HPDE6-E6E7 (cell line): Measurements from ENCODE around the gene ACVR1C.
"Not testable (repeated sequence)": the region's sequence is repeated elsewhere in the genome, so short reads cannot be mapped to it uniquely, and the experiment has no call there.

ENCODE experiments used
- DNase-seq: peaks from one replicate; pipeline ENCODE4 v3.0.0; 2011; ENCODE audit warnings: missing footprints; ENCODE audit errors: extremely low spot score

The ACVR1C gene

DNA sequence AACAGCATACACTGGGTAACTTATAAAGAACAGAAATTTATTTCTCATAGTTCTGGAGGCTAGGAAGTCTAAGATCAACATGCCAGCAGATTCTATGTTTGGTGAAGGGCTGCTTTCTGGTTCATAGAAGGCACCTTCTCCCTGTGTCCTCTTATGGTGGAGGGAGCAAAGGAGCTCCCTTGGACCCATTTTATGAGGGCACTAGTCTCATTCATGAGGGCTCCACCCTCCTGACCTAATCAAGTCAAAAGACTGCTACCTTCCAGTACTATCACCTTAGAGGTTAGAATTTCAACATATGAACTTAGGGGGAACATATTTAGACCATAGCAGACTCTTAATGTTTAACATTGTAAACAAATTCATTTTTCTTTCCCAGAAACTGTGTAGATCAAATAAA, 54.5 kb downstream of the ACVR1C start:
- no peak for DNase-seq

DNA sequence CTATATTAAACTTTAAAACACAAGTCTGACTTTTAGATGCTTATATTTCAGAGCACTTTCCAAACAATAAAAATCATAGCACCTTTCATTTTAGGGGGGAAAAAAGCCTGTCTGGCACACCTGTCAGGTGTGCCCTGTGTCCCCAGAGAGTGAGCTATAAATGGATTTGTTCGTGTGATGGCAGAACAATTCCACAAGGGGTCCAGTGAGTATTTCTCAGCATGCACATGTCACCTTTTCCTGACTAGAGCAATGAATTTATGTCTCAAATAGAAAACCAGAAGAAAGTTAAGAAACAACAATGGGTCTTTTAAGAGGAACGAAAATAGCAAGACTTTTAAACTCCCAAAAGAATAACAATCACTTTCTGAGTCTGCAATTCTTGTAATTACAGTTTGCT, 55.9 kb downstream of the ACVR1C start:
- peak; percentile 25 for DNase-seq

DNA sequence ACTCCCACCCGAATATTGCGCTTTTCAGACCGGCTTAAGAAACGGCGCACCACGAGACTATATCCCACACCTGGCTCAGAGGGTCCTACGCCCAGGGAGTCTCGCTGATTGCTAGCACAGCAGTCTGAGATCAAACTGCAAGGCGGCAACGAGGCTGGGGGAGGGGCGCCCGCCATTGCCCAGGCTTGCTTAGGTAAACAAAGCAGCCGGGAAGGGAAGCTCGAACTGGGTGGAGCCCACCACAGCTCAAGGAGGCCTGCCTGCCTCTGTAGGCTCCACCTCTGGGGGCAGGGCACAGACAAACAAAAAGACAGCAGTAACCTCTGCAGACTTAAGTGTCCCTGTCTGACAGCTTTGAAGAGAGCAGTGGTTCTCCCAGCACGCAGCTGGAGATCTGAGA, 62.0 kb downstream of the ACVR1C start:
- DNase-seq: not testable (repeated sequence)

DNA sequence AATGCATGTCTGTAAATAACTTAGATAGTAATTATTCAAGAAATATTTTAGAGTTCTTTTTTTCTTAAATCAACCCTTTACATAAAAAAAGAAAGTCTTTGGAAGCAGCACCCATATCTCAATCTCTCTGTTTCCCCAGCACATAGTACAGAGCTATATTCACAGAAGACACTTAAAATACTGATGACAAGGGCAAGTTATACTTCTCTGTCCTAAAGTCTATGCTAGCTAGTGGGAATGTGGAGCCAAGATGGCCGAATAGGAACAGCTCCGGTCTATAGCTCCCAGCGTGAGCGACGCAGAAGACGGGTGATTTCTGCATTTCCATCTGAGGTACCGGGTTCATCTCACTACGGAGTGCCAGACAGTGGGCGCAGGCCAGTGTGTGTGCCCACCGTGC, 62.6 kb downstream of the ACVR1C start:
- DNase-seq: not testable (repeated sequence)

DNA sequence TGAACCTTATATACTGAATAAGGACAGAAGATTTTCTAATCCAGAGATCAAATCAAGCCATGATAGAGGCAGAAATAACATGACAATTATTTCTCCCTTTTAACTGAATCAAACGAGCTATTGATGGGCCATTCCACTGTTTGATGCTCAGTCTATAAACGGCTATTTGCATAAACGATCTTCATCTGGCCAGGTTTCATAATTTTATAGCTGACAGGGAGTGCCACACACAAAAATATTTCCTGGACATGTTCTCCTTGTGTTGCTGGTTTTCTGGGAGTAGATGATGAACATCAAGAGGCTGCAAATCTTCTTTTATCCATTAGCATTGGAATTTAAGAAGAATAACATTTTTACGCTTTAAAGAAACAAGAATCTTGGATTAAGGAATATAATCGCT, 63.1 kb downstream of the ACVR1C start:
- DNase-seq: no peak

DNA sequence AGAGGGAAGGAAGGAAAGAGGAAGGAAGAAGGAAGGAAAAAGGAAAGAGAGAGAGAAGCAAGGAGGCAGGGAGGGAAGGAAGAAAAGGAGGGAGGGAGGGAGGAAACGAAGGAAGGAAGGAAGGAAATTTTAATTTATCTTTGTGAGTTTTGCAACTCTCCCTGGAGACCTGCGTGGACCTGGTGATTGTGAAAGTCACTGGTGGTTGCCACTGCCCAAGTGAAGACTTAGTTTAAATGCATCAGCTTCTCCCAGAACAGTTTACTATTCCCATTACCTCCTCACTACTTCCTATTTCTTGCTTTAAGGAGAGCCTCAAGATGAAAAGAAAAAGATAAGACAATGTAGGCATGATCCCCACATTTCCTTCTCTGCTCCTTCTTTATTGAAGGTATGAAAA, 68.8 kb downstream of the ACVR1C start:
- no peak for DNase-seq

DNA sequence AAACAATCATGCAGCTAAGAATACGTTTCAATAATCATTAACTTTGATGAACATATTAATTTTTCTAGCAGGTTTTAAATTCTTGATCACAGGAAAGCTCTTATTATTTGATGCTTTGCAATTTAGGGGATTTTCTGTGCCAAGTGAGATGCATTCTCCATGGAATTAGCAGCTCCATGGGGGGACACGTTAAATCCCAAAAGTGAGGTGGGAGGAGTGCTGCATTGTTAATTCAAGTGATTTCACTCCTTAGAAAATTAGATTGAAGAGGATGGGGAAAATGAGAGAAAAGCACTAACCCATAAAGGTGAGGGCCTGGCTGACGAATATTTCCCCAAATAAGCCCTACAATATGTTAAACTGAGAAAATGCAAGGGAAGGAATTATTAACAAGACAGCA, 69.2 kb downstream of the ACVR1C start:
- no peak for DNase-seq

DNA sequence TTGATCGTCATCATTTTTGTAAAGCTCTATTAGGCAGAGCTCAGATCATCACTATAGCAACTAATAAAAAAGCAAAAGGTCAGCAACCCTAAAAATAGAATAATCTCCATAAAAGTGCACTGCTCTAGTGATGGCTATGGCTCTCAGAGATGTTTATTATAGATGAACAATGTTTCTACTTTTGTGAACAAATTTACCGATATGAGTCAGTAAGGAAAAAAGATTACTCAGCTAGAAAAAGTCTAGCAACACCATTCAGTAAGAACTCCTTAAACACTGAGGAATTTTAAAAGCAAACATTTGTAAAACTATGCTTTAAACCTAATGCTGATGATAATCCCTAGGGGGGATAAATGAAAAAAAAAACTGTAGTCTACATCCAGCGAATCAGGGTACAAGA, 69.6 kb downstream of the ACVR1C start:
- no peak for DNase-seq

DNA sequence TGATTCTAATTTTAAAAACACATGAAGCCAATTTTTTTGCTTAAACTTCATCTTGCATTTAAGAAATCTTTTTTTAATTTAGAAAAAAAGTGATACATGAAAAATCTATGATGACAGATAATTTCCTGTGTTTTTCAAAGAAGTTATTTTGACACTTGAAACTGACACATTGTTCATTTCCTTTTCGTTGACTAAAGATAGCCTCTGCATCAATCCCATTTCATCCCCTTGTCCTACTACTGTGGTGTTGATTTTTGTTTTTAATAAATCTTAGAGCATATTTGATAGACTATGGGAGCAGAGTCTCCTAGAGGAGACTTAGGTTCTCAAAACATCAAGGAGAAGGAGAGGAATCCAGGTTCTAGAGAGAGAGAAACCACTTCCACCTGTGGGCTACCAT, 70.9 kb downstream of the ACVR1C start:
- no peak for DNase-seq

DNA sequence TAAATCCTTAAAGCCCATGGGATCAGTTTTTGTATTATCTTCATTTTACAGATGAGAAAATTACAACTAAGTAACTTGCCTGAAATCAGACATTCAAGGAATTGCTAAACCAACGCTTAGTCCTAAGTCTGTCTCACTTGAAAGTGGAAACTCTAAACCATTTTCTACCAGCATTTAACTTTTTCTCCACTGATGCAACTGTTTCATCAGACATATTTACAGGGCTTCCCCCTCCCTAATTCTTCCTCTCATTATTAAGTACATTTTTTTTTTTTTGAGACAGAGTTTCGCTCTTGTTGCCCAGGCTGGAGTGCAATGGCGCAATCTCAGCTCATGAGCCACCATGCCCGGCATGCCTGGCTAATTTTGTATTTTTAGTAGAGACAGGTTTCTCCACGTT, 88.6 kb downstream of the ACVR1C start:
- no peak for DNase-seq

DNA sequence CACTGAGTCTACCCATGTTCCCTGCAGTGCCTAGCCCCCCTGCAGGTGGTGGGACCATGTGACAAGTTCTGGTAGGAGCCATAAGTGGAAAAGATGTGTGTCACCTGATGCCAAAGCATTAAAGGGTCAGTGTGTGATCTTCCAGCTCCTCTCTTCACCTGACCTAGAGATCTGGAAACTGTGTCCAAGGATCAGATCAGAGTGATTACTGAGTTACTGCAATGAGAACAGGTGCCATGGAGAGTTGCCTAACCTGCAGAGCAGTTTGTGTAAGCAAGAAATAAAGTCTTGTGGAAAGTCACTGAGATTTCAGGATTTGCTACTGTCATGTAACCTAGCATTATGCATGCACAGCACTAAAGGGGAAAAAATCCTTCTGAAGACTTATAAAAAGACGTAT, 90.6 kb downstream of the ACVR1C start:
- DNase-seq: no peak

DNA sequence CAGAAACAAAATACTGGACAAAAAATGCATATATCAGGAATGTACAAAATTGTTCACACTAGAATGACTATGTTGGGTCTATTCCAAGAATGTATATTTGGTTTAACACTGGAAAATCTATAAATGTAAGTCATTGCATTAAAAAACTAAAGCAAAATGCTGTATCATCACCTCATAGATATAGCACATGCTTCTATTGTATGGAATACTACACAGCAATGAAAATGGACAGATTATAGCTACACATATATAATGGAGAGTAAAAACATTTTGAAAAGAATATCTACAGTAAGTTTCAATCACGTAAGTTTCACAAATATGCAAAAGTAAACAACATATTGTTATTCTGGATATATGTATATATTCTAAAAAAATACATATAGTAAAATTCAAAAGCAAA, 91.8 kb downstream of the ACVR1C start:
- DNase-seq: no peak

DNA sequence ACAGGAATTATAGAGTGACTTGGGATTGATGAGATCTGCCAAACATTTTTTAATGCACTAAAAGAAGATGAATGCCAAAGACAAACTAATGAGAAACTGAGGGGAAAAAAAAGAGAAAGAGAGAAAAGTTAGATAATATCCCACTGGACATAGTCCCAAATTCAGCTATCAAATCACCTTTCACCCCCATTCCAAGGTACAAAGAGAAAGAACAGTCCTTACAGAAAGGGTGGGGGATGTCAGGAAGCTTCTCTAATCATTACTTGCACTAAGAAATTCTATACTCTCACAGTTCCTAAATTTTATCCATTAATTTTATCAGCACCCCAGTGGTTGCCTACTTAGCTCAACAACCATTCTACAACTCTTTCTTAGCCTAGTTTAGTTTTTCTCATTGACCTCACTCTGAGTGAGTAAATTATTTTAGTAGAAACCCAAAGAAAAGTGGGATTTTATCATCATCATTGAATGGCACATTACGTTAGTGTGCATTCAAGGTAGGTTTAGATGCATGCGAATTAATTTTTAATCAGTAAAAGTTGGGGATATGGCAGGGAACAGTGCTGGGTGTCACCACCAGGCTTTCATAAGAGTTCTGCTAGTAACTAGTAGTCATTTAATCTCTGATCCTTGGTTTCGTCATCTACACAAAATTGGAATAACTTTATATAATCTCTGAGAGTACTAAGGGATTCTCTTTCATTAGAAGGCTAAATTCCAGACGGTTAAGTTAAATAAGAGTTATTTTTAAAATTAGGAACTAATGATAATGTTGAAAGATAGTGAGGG, 99.5 kb downstream of the ACVR1C start:
- DNase-seq: no peak

DNA sequence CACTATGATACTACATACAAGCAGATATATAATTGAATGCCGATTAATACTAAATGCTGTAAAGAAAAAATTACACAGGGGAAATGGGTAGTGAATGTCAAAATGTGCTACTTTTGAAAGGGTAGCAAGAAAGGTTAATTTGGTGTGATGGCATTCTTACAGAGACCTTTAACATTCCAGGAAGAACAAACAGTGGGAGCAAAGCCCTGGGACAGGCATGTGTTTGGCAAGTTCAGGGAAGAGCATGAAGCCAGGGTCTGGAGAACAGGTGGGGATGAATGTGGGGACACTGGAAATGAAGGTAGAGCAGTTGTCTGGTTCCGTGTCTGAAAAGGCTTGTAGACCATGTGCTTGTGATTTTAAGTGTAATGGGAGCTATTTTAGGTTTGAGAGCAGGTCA, 102.6 kb downstream of the ACVR1C start:
- no peak for DNase-seq

DNA sequence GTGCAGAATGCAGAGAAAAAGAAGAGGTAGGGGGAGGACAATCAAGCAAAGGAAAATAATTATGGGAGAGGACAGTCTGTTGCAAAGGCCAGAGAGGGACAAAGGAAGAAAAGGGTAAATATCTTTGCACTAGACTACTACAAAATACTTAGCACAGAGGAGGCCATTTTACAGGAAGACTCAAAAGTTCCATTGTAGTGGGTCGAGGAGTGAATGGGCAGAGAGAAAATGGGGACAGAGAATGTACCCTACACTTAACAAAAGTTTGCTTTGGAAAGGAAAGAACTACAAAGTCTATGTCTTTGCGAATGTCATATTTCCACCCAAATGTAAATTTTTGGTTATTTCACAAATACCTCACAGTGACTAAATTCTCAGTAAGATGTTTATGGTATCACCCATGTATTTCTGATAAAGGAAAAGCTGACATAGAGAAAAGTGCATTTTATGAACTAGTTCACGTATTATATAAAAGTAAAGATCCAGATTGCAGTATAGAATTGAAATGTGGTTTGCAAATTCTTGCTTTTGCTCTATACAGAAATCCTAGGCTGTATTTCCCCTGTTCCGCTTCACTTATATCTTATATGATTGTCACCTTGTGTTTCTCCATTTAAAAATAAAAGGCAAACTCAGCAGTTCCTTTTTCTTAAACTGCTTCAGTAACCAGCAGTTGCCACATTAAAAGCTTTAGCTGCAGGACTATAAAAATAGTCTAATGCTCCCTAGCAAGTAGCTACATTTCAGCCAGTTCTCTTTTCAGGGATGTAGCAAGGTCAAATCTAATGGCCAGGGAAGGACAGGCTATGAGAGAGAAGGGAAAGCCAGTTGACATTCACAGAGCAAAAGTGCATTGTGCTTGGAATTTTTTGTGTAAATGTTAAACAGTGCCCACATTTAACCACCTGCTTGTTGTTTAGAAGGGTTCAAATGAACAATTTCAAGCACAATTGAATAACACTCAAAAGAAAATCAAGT, 105.1 kb downstream of the ACVR1C start:
- no peak for DNase-seq

DNA sequence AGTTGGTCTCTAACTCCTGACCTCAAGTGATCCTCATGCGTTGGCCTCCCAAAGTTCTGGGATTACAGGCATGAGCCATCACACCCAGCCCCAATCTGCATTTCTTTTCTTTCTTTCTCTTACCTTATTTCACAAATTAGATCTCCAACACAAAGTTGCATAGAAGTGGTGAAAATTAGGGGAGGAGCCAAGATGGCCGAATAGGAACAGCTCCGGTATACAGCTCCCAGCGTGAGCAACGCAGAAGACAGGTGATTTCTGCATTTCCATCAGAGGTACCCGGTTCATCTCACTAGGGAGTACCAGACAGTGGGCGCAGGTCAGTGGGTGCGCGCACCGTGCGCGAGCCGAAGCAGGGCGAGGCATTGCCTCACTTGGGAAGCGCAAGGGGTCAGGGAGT, 113.7 kb downstream of the ACVR1C start:
- DNase-seq: not testable (repeated sequence)

DNA sequence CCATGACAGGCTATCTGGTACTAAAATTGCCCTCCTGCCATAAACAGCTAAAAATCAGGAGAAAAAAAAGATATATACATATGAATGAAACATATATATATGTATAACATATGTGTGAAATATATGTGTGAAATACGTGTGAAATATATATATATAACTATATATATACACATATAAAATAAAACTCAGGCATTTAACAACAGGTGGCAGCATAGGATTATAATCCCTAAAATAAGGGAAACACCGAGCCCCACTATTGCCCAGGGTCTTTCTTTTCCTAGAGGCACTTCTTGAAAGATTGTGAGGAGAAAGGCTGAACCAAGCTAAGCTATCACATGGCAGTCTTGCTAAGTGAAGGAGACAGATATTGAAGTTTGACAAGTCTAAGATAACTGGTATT, 118.9 kb downstream of the ACVR1C start:
- no peak for DNase-seq

DNA sequence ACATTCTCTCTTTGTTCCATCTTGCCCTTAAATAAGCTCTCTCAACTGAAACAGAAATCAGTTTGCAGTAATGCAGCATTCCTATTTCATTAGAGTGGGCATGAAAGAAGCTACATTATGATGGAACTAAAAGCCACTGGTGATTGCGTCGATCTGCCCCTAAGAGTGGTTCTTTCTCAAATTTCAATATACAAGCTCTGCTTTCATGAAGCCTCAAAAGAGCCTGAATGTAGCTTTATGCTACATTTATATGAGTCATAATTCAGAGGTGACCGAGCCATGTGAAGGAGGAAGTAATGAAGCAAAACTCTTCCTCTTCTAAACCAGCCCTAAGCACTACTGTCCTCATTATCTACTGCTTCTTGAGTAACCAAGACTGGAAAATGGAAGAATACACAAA, 120.0 kb downstream of the ACVR1C start:
- DNase-seq: no peak

DNA sequence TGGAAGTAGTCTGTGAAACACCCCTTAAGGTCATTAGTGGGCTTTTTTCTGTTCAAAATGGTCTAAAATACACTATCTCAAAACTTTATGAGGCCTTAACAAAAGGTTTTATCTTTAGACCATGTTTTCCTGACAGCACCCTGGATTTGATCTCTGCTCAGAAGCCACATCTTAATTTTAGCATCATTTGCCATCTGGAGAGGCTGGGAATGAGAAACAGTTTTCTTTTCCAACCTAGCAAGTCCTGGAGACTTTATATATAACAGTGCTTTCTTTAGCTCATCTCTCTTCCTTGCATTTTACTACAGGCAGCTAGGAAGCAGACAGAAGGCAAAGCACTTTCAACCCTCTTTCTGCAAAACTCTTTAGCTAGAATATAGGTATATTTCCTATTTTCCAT, 122.1 kb downstream of the ACVR1C start:
- DNase-seq: no peak

DNA sequence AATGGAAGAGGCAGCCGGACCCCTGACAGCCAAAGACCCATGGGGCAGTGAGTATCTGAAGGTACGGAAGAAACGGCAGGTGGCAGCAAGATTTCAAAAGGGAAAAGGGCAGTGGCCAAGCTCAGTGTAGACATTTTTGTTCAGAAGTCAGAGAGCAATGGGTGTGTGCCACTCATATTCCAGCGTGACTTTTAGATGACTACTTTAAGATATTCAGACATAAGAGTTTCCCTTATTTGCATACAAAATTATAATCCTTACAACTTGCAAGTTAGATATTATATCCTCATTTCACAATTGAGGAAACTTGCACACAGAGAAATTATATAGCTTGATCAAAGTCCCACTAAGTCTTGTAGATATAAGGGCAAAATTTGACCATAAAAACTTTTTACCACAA, 124.0 kb downstream of the ACVR1C start:
- DNase-seq: no peak

DNA sequence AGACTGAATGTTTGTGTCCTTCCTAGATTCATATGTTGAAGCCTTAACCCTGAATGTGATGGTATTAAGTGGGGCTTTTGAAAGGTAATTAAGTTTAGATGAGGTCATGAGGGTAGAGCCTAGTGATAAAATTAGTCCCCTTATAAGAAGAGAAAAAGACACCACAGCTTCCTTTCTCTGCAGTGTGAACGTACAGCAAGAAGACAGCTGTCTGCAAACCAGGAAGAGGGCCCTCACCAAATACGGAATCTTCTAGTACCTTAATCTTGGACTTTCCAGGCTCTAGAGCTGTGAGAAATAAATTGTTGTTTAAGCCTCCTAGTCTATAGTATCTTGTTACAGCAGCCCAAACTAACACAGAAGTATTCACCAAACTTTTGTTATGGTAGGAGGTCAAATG, 127.6 kb downstream of the ACVR1C start:
- no peak for DNase-seq

DNA sequence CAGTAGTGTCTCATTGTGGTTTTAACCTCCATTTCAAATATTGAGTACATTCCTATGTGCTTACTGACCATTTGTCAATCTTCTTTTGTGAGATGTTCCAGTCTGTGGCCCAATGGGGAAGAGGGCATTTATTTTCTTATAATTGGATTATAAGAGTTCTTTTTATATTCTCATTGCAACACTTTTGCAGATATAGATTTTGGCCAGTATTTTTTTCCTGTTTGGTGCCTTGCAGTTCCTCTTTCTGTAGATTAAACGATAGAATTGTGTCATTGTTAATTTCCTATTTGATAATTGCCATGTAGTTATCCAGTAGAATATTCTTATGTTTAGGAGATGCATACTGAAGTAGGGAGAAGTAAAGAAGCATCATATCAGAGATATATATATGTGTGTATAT, 128.3 kb downstream of the ACVR1C start:
- DNase-seq: no peak

DNA sequence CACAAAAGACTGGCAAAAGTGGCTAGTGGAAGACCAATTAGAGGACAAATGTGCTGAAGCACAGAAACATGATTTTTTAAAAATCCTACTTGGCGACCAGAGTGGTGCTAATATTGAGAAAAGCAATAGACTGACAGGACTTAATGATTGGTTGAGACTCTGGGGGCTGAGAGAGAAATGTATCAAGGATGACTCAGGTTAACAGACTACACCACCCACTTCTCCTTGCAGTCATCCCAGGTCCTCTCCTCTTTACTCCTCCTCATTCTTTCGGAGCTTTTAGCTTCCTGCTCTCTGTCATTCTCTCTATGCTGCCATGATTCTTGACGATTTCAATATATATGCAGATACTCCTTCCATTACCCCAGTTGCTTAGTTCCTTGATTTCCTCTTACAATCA, 130.2 kb downstream of the ACVR1C start:
- DNase-seq: no peak
